GOT3 (cell line): ENCODE data around the gene PHLPP1.
"Not testable (repeated sequence)": the region's sequence is repeated elsewhere in the genome, so short reads cannot be mapped to it uniquely, and the experiment has no call there.

Source experiments
- DNase-seq: peaks from one replicate; lab custom pipeline; 2025; ENCODE audit warnings: mixed read lengths; lab: John Stamatoyannopoulos, UW

The PHLPP1 gene

DNA sequence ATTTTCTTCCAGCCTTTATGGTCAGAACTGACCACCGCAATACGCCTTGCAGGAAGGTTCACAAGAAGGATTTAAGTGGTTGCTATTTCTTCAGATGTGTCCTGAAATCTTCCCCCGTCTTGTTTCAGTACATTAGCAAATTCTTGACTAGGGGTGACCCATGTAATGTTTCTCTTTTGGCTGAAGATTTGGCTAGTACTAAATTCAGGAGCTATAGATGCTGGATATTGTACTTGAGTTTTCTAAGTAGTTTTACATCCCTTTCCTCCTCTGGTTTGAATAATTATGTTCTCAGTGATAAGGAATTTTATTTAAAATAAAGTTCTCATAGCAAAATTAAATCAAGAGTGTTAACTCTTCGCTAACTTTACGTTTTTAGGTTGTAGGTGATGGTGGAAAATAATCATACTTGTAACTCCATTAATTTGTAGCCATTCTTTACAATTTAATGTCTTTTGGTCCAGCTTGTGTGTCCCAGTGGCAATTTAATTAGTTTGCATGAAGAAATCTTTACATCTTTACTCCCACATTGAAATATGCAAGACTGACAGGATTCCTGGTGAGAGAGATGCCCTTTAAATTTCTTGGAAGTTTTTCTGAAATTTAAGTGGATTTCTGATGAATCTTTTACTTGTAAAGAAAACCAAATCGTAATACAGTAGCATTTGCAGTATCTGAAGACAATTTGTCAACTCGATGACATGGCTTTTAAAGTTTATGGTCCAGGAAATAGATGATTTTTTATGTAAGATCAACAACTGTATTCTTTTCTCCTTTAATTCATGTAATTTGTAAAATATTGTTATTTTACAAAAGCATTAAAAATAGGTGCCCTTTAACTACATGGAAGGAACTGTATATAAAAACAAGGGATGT is 2.8 kb downstream of the PHLPP1 start:
- DNase-seq = no peak

GRCh38 chr18:62720048-62720447 is 4.7 kb downstream of the PHLPP1 start:
- no peak for DNase-seq

GRCh38 chr18:62720766-62721613 is 5.6 kb downstream of the PHLPP1 start:
- no peak for DNase-seq

DNA sequence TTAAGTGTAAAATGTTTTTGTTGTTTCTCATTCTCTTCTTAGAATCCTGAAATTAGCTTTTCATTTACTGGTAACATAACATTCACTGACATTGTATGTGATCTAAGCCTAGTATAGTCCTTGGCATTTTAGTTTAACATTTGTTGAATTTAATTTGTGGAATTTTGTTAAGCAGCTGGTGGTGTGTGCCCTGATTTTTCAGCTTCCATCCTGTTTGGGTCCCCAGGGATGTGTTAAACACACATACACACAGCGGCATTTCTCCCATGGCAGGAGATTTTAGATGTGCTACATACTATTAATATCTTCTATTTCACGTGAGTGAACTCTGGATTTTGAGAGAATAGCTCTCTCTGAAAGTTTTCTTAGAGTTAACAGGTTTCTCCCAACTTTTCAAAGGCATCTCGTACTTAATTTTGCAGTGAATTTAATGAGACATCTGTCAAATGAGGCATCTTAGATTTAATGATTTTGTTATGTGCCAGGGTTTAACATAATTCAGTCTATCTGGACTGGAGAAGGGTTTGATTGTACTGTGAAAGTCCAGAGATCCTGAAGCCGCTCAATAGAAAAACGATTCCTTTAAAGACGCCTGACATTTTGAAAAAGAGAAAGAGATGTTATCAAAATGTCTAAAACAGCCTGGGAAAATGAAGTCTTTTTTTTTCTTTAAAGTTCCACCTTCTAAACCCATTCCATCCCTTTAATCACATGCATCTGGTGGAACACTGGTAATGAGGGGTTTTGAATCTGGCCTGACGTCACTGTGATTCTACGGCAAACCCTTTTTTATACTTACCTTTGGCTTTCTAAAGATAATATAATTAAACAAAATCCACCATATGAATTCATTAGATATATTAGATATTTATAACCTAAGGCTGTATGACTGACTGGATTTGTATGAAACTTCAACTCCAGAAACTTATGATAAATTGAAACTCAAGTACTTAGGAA is 6.8 kb downstream of the PHLPP1 start:
- no peak for DNase-seq

DNA sequence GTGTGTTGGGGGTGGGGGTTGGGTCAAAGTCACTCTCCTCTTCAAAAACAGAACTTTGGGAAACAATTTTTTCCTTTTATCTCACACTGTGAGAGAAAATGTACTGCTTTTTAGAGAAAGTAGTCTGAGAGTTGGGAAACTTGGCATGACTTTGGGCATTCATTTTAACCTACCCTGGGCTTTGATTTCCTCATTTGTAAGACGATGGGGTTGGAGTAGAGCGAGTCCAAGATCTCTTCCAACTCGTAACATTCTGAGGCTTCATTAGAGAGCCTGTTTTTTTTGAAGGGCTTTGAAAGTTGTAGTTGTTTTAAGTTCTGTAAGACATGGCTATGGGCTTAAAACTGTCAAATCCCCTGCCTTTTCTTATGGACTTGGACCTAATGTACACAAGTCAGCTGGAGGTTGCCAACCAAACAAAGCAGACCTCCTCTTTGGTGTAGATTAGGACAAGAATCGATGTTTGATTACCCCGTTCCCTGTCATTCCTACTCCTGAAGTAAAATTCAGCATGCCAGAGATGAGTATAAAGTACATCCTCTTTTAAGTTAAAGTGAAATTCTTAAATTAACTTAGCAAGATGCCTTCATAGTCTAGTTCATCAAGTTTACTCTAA is 8.4 kb downstream of the PHLPP1 start:
- DNase-seq = no peak

DNA sequence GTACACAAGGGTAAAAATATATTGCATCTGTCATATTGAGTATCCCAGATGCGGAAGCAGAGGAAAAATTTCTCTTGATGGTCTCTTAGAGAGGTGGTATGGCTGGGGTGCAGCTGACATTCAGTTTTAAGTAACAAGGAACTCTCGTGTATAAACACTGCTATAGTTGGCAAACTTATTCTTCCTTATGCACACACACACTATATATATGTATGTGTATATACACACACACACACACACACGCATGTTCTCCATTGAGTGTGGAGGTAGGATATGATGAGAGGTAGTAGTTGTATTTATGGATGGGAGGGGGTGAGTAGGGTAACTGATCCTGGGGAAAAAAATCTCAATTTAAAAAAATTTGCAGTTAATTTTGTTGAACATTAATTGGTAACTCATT is 10.6 kb downstream of the PHLPP1 start:
- no peak for DNase-seq

GRCh38 chr18:62728254-62728653 is 12.9 kb downstream of the PHLPP1 start:
- no peak for DNase-seq

DNA sequence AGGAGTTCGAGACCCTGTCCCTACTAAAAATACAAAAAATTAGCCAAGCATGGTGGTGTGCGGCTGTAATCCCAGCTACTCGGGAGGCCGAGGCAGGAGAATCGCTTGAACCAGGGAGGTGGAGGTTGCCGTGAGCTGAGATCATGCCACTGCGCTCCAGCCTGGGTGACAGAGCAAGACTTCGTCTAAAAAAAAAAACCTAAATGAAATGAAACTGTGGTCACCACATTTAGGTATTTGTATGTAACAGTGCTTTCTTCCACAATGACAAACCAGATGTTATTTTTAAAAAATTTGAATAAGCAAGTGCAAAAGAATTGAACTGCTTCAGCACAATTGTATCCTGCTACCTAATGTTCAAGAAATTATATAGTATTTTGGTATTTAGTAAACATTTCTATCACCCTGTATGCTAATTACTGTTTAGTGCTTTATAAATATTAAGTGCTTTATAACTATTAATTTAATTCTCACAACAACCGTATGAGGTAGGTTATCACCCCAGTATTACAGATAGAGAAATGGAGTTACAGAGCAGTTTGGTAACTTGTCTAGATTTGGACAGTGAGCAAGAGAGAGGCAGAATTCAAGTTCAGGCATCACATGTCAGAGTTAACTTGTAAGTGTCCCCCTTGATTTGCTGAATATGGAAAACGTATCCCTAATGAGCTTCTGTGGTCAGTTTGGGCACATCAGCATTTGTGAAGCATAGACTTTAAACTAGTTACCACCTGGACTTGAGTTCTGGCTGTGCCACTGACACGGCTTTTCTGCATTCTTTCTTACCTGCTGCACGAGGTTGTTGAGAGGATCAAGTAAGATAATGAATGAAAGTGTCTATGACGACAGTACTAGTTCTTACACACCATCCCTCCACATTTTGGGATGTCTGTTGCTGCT is 14.4 kb downstream of the PHLPP1 start:
- no peak for DNase-seq

GRCh38 chr18:62730941-62731340 is 15.6 kb downstream of the PHLPP1 start:
- DNase-seq = no peak

DNA sequence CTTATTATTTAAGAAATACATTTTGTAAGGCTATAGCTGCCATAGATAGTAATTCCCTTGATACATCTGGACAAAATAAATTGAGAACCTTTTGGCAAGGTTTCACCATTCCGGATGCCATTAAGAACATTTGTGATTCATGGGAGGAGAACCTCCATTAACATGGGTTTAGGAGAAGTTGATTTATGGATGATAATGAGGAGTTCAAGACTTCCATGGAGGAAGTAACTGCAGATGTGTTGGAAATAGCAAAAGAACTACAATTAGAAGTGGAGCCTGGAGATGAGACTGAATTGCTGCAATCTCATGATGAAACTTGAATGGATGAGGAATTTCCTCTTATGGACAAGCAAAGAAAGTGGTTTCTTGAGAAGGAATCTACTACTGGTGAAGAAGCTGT is 17.3 kb downstream of the PHLPP1 start:
- DNase-seq = no peak

- DNase-seq = no peak
These were observed 18.9 kb downstream of the PHLPP1 start for GRCh38 chr18:62734290-62734689.

GRCh38 chr18:62735387-62735786 is 20.0 kb downstream of the PHLPP1 start:
- no peak for DNase-seq

DNA sequence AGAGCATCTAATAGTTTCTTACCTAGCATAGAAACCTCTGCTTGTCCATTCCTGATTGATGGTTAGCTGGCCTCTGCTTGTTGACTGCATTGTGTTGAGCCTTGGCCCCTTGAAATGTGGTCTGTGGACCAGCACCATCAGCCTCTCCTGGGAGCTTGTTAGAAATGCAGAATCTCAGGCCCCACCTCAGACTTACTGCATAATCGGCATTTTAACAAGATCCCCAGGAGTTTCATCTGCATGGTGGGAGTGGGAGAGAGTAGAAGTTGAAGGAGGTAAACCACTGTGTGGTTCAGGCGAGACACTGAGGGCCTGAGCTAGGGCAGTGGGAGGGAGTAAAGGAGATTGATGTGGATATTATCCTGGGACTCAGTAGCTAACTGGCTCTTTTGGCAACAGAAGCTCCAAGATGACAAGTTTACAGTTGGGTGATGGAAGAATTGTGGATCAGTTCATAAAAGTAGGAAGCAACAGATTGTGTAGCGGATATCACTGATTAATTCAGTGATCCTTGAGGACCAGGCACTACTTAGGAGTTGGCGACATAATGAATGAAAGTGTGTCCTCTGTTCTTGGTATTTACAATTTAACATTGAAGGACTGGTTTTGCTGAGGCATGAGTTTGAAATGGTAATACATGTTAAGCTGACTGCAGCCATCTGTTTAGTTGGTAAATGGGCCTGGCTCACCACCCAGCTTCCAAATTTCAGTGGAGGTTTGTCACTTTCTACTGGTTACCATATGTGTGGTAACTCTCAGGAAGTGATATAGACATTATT is 20.9 kb downstream of the PHLPP1 start:
- DNase-seq = no peak

- DNase-seq = no peak
These were observed 22.0 kb downstream of the PHLPP1 start for GRCh38 chr18:62737241-62737873.

GRCh38 chr18:62738639-62739038 is 23.3 kb downstream of the PHLPP1 start:
- DNase-seq = no peak

GRCh38 chr18:62739911-62740310 is 24.6 kb downstream of the PHLPP1 start:
- no peak for DNase-seq

DNA sequence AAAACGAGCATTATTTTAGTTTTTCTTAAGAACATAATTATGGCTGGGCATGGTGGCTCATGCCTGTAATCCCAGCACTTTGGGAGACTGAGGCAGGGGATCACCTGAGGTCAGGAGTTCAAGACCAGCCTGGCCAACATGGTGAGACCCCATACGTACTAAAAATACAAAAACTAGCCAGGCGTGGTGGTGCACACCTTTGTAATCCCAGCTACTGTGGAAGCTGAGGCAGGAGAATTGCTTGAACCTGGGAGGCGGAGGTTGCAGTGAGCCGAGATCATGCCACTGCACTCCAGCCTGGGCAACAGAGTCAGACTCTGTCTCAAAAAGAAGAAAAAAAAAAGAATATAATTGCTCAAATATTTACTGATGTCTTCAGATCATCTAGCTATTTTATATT is 25.3 kb downstream of the PHLPP1 start:
- not testable (repeated sequence) for DNase-seq

DNA sequence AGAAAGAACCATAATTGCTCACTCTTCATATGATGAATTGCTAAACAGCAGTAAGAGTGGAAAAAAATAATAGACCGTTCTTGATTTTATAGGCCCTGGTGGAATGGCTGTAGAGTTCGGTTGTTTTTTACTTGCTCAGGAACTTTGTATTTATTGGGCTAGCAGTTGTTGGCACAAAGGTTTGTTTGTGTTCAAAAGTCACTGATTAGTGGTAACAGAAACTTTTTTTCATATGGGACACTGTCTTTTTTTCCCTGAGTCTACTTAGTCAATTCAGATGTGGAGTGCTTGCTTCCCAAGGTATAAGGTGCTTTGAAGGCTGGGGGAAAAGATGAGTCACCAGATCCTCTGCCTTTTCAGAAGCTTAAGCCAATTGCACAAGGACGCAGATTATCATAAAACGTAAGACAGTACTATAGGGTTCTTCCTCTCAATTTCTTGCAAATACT is 25.8 kb downstream of the PHLPP1 start:
- DNase-seq = no peak

DNA sequence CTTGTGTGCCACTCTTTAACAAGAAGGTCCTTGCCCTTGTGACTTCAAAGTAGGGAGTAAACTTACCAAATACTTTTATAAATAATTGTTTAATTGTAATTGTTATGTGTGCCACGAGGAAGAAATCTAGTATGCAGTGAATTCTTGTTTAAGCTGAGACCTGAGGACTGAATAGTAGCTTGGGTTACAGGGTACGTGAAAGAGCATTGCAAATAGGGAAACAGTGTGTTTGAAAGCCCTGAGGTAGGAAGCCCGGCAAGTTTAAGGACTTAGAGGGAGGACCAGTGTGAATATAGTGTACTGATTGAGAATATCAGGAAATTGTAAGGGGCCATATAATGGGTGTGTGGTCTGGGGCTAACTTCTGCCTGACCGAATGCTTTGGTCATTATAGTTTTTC is 26.2 kb downstream of the PHLPP1 start:
- DNase-seq = no peak
